Activated CD4-positive, alpha-beta memory T cell treated with anti-CD3 and anti-CD28 coated beads, Interleukin-2, amount 10 ng/mL, durations not matched to agents 7 days and 5 days (primary cell): ENCODE measurements around the gene PAPSS2. TPM values are rescaled to one million over a fixed set of nuclear protein-coding genes. Genes with fewer than 3 reads are reported as not detected.
"Not testable (repeated sequence)": the region's sequence is repeated elsewhere in the genome, so short reads cannot be mapped to it uniquely, and the experiment has no call there.

ENCODE experiments used
- CTCF ChIA-PET: fragments of 350-600 bp; sonication (Branson Sonifier 250); formaldehyde crosslinking; loops from one replicate; lab custom pipeline; 2021; ENCODE audit warnings: antibody characterized with exemption, inconsistent platforms; lab: Charles Lee
- POLR2A ChIA-PET: fragments of 350-600 bp; sonication (Branson Sonifier 250); formaldehyde crosslinking; loops from one replicate; lab custom pipeline; 2021; ENCODE audit warnings: antibody characterized with exemption; lab: Charles Lee
- DNase-seq: peaks from one replicate; pipeline ENCODE4 v3.0.0-alpha.2; 2020
- H3K27ac Mint-ChIP-seq: one replicate; pipeline ENCODE4 v1.8.0; 2021; ENCODE audit warnings: mild to moderate bottlenecking, mixed read lengths
- H3K27me3 Mint-ChIP-seq: one replicate; pipeline ENCODE4 v1.8.0; 2021; ENCODE audit warnings: mixed read lengths
- H3K36me3 Mint-ChIP-seq: one replicate; pipeline ENCODE4 v1.8.0; 2021; ENCODE audit warnings: low read depth, mixed read lengths
- H3K4me1 Mint-ChIP-seq: one replicate; pipeline ENCODE4 v1.8.0; 2021; ENCODE audit warnings: mixed read lengths
- H3K4me3 Mint-ChIP-seq: one replicate; pipeline ENCODE4 v1.8.0; 2021; ENCODE audit warnings: mild to moderate bottlenecking, mixed read lengths
- H3K9me3 Mint-ChIP-seq: one replicate; pipeline ENCODE4 v1.8.0; 2021; ENCODE audit warnings: mixed read lengths
- total RNA-seq, 2 experiments: library from RNA; stranded (reverse); gene quantifications; one replicate each; pipeline ENCODE4 v1.2.3, GENCODE V29; 2021

PAPSS2 gene
- total RNA-seq, 2 experiments from 2014 or later = 0.13 TPM; not detected in 1

GRCh38 chr10:87734987-87735827, 75.5 kb downstream of the PAPSS2 start:
- ChIA-PET POLR2A (no interaction called here), CTCF (interaction anchor here (0.6 to 1.9 kb wide), 3 partner anchors 9 to 675 kb away, joined by 3 to 5 read pairs (median 3); no protein-coding TSS in a partner anchor)
- no peaks in the 10 kb centered on the region for H3K36me3 Mint-ChIP-seq
- peaks cover 30% of the 10 kb centered on the region for H3K27me3 Mint-ChIP-seq
- no peaks in the 10 kb centered on the region for H3K9me3 Mint-ChIP-seq
- no peaks in the 10 kb centered on the region for H3K4me1 Mint-ChIP-seq
- no peak overlapping the region for H3K4me3 Mint-ChIP-seq
- no peak for DNase-seq
- no peak overlapping the region for H3K27ac Mint-ChIP-seq

- DNase-seq, POLR2A ChIA-PET, H3K4me3 Mint-ChIP-seq, CTCF ChIA-PET, H3K36me3 Mint-ChIP-seq, H3K9me3 Mint-ChIP-seq, H3K27ac Mint-ChIP-seq, H3K4me1 Mint-ChIP-seq: not testable (repeated sequence)
- H3K27me3 Mint-ChIP-seq = peaks cover 26% of the 10 kb centered on the region
These were observed 78.6 kb downstream of the PAPSS2 start for GRCh38 chr10:87738253-87738652.

GRCh38 chr10:87739703-87740102, 80.0 kb downstream of the PAPSS2 start:
- H3K36me3 Mint-ChIP-seq = no peaks in the 10 kb centered on the region
- DNase-seq = no peak
- H3K4me3 Mint-ChIP-seq = no peak overlapping the region
- CTCF ChIA-PET = no interaction called here
- POLR2A ChIA-PET = no interaction called here
- H3K27ac Mint-ChIP-seq = no peak overlapping the region
- H3K4me1 Mint-ChIP-seq = no peaks in the 10 kb centered on the region
- peaks cover 14% of the 10 kb centered on the region for H3K27me3 Mint-ChIP-seq
- no peaks in the 10 kb centered on the region for H3K9me3 Mint-ChIP-seq

- Mint-ChIP-seq H3K9me3 (no peaks in the 10 kb centered on the region), H3K4me3 (no peak overlapping the region), H3K27me3 (peaks cover 11% of the 10 kb centered on the region), H3K27ac (no peak overlapping the region), H3K4me1 (no peaks in the 10 kb centered on the region), H3K36me3 (no peaks in the 10 kb centered on the region)
- ChIA-PET CTCF (no interaction called here), POLR2A (no interaction called here)
- DNase-seq = no peak
These were observed 80.6 kb downstream of the PAPSS2 start for GRCh38 chr10:87740254-87740655.

- H3K9me3 Mint-ChIP-seq, POLR2A ChIA-PET, H3K4me3 Mint-ChIP-seq, H3K36me3 Mint-ChIP-seq, H3K27ac Mint-ChIP-seq, DNase-seq, H3K4me1 Mint-ChIP-seq, H3K27me3 Mint-ChIP-seq: not testable (repeated sequence)
- CTCF ChIA-PET = interaction anchor here (1.5 kb wide), 1 partner anchor 9 kb away, joined by 5 read pairs; no protein-coding TSS in a partner anchor
These were observed 83.4 kb downstream of the PAPSS2 start for GRCh38 chr10:87742992-87743610.

- ChIA-PET POLR2A (no interaction called here), CTCF (interaction anchor here (0.6 to 1.5 kb wide), 2 partner anchors 10 to 31 kb away, joined by 4 to 5 read pairs; no protein-coding TSS in a partner anchor)
- H3K9me3 Mint-ChIP-seq = no peaks in the 10 kb centered on the region
- peaks cover 6% of the 10 kb centered on the region for H3K27me3 Mint-ChIP-seq
- no peak overlapping the region for H3K4me3 Mint-ChIP-seq
- DNase-seq = no peak
- H3K27ac Mint-ChIP-seq = no peak overlapping the region
- no peaks in the 10 kb centered on the region for H3K36me3 Mint-ChIP-seq
- H3K4me1 Mint-ChIP-seq = no peaks in the 10 kb centered on the region
These were observed 84.9 kb downstream of the PAPSS2 start for GRCh38 chr10:87744606-87745005.

GRCh38 chr10:87746911-87747310, 87.2 kb downstream of the PAPSS2 start:
- Mint-ChIP-seq H3K9me3 (no peaks in the 10 kb centered on the region), H3K36me3 (no peaks in the 10 kb centered on the region), H3K4me1 (peaks cover 14% of the 10 kb centered on the region), H3K27me3 (no peaks in the 10 kb centered on the region), H3K27ac (no peak overlapping the region), H3K4me3 (no peak overlapping the region)
- POLR2A ChIA-PET = no interaction called here
- CTCF ChIA-PET = no interaction called here
- DNase-seq = no peak

GRCh38 chr10:87748244-87748643, 88.6 kb downstream of the PAPSS2 start:
- H3K27me3 Mint-ChIP-seq, H3K27ac Mint-ChIP-seq, DNase-seq, H3K4me3 Mint-ChIP-seq, H3K36me3 Mint-ChIP-seq, H3K9me3 Mint-ChIP-seq, POLR2A ChIA-PET: not testable (repeated sequence)
- CTCF ChIA-PET = interaction anchor here (0.6 to 0.7 kb wide), 2 partner anchors 23 to 76 kb away, joined by 3 read pairs; no protein-coding TSS in a partner anchor
- H3K4me1 Mint-ChIP-seq = peaks cover 17% of the 10 kb centered on the region

- peaks cover 22% of the 10 kb centered on the region for H3K36me3 Mint-ChIP-seq
- ChIA-PET CTCF (interaction anchor here (1.2 kb wide), 1 partner anchor 17 kb away, joined by 3 read pairs; no protein-coding TSS in a partner anchor), POLR2A (interaction anchor here (0.8 kb wide), 1 partner anchor 9 kb away, joined by 3 read pairs; no protein-coding TSS in a partner anchor)
- no peak overlapping the region for H3K4me3 Mint-ChIP-seq
- no peak overlapping the region for H3K27ac Mint-ChIP-seq
- peaks cover 23% of the 10 kb centered on the region for H3K4me1 Mint-ChIP-seq
- no peaks in the 10 kb centered on the region for H3K27me3 Mint-ChIP-seq
- no peak for DNase-seq
- H3K9me3 Mint-ChIP-seq = no peaks in the 10 kb centered on the region
These were observed 90.5 kb downstream of the PAPSS2 start for GRCh38 chr10:87750001-87750671.

- no peak for DNase-seq
- Mint-ChIP-seq H3K36me3 (peaks cover 26% of the 10 kb centered on the region), H3K27me3 (no peaks in the 10 kb centered on the region), H3K4me3 (no peak overlapping the region), H3K4me1 (peaks cover 23% of the 10 kb centered on the region), H3K27ac (no peak overlapping the region), H3K9me3 (no peaks in the 10 kb centered on the region)
- ChIA-PET CTCF (interaction anchor here (0.9 to 1.2 kb wide), 2 partner anchors 18 to 22 kb away, joined by 3 to 5 read pairs; no protein-coding TSS in a partner anchor), POLR2A (no interaction called here)
These were observed 91.1 kb downstream of the PAPSS2 start for GRCh38 chr10:87750817-87751216.

- H3K4me1 Mint-ChIP-seq = peaks cover 23% of the 10 kb centered on the region
- H3K27ac Mint-ChIP-seq = no peak overlapping the region
- no peak overlapping the region for H3K4me3 Mint-ChIP-seq
- DNase-seq = no peak
- peaks cover 31% of the 10 kb centered on the region for H3K36me3 Mint-ChIP-seq
- H3K27me3 Mint-ChIP-seq = no peaks in the 10 kb centered on the region
- H3K9me3 Mint-ChIP-seq = no peaks in the 10 kb centered on the region
- CTCF ChIA-PET = interaction anchor here (0.9 to 1.2 kb wide), 3 partner anchors 9 to 21 kb away, joined by 3 to 5 read pairs (median 3); no protein-coding TSS in a partner anchor
- POLR2A ChIA-PET = no interaction called here
These were observed 91.6 kb downstream of the PAPSS2 start for GRCh38 chr10:87751274-87751673.

GRCh38 chr10:87752566-87752965, 92.9 kb downstream of the PAPSS2 start:
- H3K36me3 Mint-ChIP-seq = peaks cover 34% of the 10 kb centered on the region
- peaks cover 23% of the 10 kb centered on the region for H3K4me1 Mint-ChIP-seq
- no peak overlapping the region for H3K27ac Mint-ChIP-seq
- no peak for DNase-seq
- ChIA-PET CTCF (no interaction called here), POLR2A (no interaction called here)
- no peak overlapping the region for H3K4me3 Mint-ChIP-seq
- no peaks in the 10 kb centered on the region for H3K9me3 Mint-ChIP-seq
- H3K27me3 Mint-ChIP-seq = no peaks in the 10 kb centered on the region
